Activated naive CD8-positive, alpha-beta T cell treated with anti-CD3 and anti-CD28 coated beads, Interleukin-2, amount 50 U/mL, for 16 hours (primary cell): Measurements from ENCODE around the gene OPCML.

Experiments used
- DNase-seq: peaks from one replicate; pipeline ENCODE4 v3.0.0-alpha.2; 2020; ENCODE audit warnings: low read depth, low spot score

OPCML gene

DNA sequence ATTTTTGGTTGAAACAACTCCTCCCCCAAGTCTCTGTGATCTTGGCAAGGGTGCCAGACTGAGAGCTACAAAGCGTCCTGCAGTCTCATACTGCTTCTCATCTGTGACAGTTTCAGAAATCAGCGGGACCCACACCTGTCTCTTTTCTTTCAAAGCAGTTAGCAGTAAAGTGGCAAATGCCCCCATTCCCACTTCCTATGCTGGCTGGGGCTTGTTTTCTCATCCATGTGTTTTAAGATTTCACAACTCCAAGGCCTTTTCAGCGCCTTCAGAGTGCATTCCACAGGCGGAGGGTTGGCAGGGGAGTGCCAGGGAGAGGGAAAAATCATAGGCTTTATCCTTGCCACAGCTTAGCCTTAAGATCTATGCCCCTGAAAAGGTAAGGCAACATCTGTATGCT is 493.5 kb downstream of the OPCML start:
- no peak for DNase-seq

- DNase-seq: no peak
Measured at GRCh38 chr11:133034929-133035328, 497.4 kb downstream of the OPCML start.

GRCh38 chr11:133029107-133029506 is 503.2 kb downstream of the OPCML start:
- DNase-seq: no peak

DNA sequence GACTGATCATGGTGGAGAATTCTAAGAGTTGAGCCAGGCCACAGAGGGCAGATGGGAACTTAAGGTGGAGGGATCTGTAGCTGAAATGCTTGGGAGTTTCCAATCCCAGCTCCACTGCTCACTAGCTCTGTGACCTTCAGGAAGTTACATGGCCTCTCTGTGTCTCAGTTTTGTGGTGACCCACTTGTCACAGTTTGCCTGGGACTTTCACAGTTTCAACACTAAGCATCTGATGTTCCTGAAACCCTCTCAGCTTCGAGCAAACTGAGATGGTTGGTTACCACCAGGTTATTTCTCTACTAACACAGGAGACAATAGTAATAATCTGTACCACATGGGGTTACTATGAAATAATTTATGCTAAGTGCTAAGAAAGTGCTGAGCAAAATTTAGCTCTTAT is 505.3 kb downstream of the OPCML start:
- no peak for DNase-seq

- no peak for DNase-seq
Measured at GRCh38 chr11:133024301-133024700, 508.0 kb downstream of the OPCML start.

GRCh38 chr11:133023232-133023631 is 509.1 kb downstream of the OPCML start:
- no peak for DNase-seq

DNA sequence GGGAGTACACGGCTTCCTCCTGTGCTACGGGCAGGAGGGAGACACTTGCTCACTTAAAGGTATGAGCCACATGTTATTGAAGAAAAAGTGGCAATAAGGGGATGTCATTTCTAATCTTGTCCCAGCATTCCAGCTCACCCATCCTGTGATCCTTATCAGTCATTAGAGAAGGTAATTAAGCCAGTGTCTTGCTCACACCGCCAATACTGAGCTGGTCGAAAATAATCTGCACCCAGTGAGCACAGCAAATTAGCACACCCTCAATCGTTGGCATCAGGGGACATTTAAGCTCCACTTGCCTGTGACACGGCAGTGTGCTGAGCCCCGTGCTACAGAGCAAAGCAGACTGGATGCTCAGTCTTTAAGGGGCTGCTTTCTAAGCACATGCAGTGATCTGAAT is 510.7 kb downstream of the OPCML start:
- DNase-seq: no peak

DNA sequence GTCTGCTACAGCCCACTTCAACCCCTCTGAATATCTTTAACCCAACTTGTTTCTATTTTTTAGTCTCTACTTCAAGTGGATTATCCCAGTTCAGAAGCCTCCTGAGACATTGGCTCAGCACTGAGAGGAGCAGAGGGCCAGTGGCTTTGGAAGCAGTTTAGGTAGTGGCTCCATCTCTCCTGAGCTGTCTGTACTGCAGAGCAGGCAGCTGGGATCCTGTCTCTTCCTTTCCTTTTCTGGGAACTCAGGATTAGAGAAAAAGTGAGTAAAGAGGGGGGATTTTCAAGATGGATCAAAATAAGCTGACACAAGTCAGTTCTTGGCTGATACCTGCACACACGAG is 512.0 kb downstream of the OPCML start:
- no peak for DNase-seq

- no peak for DNase-seq
Measured at GRCh38 chr11:133019545-133020371, 512.5 kb downstream of the OPCML start.

DNA sequence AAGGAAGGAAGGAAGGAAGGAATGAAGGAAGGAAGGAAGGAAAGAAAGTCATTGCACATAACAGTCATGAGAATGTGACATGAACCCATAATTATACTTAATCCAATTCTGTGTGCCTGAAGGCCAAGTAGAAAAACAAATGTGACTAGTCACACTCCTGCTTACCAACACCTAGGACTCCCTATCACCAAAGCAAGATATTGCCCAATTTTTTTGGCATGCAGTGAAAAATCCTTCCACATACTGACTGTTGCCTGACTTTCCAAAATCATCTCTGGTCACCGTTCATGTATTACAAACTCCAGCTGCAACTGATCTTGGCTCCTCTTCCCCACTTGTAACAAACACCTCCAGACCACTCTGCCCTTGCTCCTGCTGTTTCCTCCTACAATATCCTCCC is 516.8 kb downstream of the OPCML start:
- no peak for DNase-seq

- no peak for DNase-seq
Measured at GRCh38 chr11:133014337-133014736, 518.0 kb downstream of the OPCML start.

- no peak for DNase-seq
Measured at GRCh38 chr11:133012803-133013202, 519.5 kb downstream of the OPCML start.

- DNase-seq: no peak
Measured at GRCh38 chr11:133011604-133012003, 520.7 kb downstream of the OPCML start.

- DNase-seq: no peak
Measured at GRCh38 chr11:133007027-133007584, 525.2 kb downstream of the OPCML start.

- no peak for DNase-seq
Measured at GRCh38 chr11:133004369-133004768, 527.9 kb downstream of the OPCML start.

DNA sequence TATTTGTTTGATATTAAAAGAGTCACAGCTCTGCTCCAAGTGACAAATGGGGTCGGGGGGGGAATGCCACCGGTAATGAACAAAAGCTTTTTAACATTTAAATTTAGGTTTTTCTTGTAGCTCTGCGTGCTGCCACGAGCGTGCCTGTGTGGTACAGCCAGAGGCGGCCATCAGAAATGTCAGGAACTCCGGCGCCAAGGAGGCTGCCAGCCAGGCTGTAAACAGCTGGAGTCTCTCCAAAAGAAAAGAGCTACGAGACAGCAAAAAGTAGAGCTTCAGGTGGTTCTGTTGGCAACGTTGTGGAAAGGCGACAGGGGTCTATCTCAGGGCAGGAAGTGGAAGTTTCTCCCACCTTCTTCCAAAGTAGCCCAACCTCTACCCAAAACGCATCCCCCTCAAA is 532.8 kb downstream of the OPCML start:
- DNase-seq: no peak

- DNase-seq: no peak
Measured at GRCh38 chr11:132999031-132999430, 533.3 kb downstream of the OPCML start.

DNA sequence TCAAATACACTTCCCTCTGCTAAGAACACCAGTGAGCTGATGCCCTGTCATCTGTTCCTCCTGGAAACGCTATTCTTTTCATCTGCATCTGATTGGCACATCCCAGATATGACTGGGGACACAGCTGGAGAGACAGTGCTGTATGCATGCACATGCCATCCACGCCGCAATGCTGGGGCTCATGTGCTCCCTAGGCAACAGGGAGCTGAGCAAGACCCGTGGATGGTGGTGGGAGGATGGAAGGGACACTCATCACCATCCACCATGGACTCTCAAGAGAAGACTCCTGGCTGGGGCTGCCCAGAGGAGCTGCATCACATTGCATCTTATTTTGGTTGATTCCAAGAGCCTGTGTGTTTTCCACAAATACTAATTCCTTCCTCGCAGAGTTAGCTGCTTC is 534.9 kb downstream of the OPCML start:
- DNase-seq: no peak

- no peak for DNase-seq
Measured at GRCh38 chr11:132994966-132995365, 537.3 kb downstream of the OPCML start.

- DNase-seq: no peak
Measured at GRCh38 chr11:132993991-132994502, 538.3 kb downstream of the OPCML start.

- DNase-seq: no peak
Measured at GRCh38 chr11:132992838-132993631, 539.3 kb downstream of the OPCML start.

- DNase-seq: no peak
Measured at GRCh38 chr11:132988411-132988810, 543.9 kb downstream of the OPCML start.

- DNase-seq: no peak
Measured at GRCh38 chr11:132987936-132988335, 544.4 kb downstream of the OPCML start.
